Measurements from ENCODE around the gene CCDC127. TPM values are rescaled to one million over a fixed set of nuclear protein-coding genes. Genes with fewer than 3 reads are reported as not detected.
A peak's percentile ranks its signal among the peaks of the same experiment; 100 is the strongest.
"Not testable (repeated sequence)": the region's sequence is repeated elsewhere in the genome, so short reads cannot be mapped to it uniquely, and the experiment has no call there.

Gene CCDC127
- total and polyA plus RNA-seq, 2 donors, result 3.4 to 3.9 TPM

DNA sequence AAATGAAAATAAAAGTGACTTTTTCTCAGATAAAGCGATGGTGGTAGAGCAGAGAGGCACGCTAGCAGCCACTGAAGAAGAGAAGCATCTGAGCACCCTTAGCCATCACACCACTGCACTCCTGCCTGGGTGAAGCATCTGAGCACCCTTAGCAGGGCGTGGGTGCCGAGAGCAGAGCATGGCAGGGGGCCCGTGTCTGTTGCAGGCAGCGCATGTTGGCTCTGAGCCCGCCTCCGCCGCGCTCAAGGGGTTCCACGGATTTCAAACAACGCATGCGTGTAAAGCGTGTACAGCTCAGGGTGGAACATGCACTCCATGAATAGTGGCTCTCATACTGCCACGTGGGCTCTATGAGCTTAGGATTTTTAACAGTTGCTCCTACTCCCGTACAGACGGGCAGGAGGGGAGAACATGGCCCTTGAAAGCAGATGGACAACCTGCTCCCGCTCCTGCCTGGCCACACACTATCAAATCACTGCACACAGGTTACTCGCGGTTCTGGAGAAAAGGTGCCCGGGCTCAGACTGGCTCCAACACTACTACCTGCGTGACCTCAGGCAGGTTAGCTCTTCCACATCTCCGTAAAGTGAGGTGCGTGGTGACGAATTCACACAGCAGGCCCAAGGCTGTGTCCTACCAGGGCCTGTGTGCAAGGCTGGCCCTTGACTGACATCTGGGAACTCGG is 14.6 kb downstream of the CCDC127 start:
- WGBS, result 94% methylated on average over 26 of the region's 26 CpGs
- Histone ChIP-seq H3K27ac (ENCODE audit: low read depth in 1 of 2, low read length in 1 of 2) (no peak overlapping the region), H3K4me1 (ENCODE audit: control insufficient read depth in 2 of 2, insufficient read depth in 2 of 2, low read length in 2 of 2) (peaks cover 8 to 24% of the 10 kb centered on the region in 2 donors), H3K4me3 (ENCODE audit: low read length in 2 of 2) (no peak overlapping the region), H3K36me3 (ENCODE audit: control insufficient read depth in 2 of 2, insufficient read depth in 2 of 2, low read length in 1 of 2) (peaks cover 38 to 54% of the 10 kb centered on the region in 2 donors), H3K9me3 (ENCODE audit: control insufficient read depth in 2 of 2, insufficient read depth in 1 of 2, low read length in 1 of 2) (peaks cover 0 to 4% of the 10 kb centered on the region in 2 donors), H3K27me3 (ENCODE audit: control insufficient read depth in 2 of 2, insufficient read depth in 1 of 2, low read length in 1 of 2) (no peaks in the 10 kb centered on the region)
- DNase-seq (ENCODE audit: low read depth in 6 of 9, low spot score in 9 of 9), result no peak

DNA sequence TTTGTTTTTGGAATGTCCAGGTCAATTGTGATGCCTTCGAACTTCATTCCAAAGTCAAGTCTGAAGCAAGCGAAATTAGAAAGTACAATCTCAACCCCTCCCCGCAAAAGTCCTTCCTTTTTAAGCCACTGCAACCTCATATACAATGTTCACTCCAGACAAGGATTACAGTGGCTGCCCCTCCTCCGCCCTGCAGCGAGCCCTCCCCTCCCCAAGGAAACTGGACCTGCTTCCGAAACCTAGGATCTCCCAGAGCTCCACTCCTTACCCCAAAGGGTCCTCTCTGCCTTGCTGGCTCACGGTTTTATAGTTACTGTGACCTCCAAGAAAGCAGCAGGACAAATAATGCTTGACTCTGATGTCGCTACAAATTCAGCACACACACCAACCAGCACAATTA is 16.3 kb downstream of the CCDC127 start:
- Histone ChIP-seq H3K4me1 (ENCODE audit: control insufficient read depth in 2 of 2, insufficient read depth in 2 of 2, low read length in 2 of 2) (peaks cover 8 to 24% of the 10 kb centered on the region in 2 donors), H3K9me3 (ENCODE audit: control insufficient read depth in 2 of 2, insufficient read depth in 1 of 2, low read length in 1 of 2) (peaks cover 0 to 4% of the 10 kb centered on the region in 2 donors), H3K27me3 (ENCODE audit: control insufficient read depth in 2 of 2, insufficient read depth in 1 of 2, low read length in 1 of 2) (no peaks in the 10 kb centered on the region), H3K4me3 (ENCODE audit: low read length in 2 of 2) (no peak overlapping the region), H3K36me3 (ENCODE audit: control insufficient read depth in 2 of 2, insufficient read depth in 2 of 2, low read length in 1 of 2) (peaks cover 26 to 39% of the 10 kb centered on the region in 2 donors), H3K27ac (ENCODE audit: low read depth in 1 of 2, low read length in 1 of 2) (peak overlapping the region in 1 of 2 donors; percentile 77)
- no peak for DNase-seq (ENCODE audit: low read depth in 6 of 9, low spot score in 9 of 9)
- WGBS, result 91% methylated on average over 8 of the region's 8 CpGs

DNA sequence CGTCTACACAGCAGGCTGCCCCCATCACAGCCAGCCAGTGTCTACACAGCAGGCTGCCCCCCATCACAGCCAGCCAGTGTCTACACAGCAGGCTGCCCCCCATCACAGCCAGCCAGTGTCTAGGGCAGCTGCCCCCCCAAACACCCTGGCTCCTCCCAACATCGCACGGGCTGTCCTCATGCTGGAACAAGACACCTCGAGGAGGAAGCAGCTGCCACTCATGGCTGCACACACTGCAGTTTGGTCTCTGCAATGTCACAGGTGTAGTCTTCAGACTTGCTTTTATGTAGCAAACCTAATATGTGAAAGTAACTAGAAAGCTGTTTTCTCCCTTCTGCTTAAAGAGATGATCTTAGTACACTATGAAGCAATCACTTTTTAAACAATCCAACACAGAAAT is 17.0 kb downstream of the CCDC127 start:
- WGBS, result 25% methylated on average over 4 of the region's 4 CpGs
- peaks cover 22 to 32% of the 10 kb centered on the region in 2 donors for H3K36me3 ChIP-seq (ENCODE audit: control insufficient read depth in 2 of 2, insufficient read depth in 2 of 2, low read length in 1 of 2)
- peaks cover 0 to 4% of the 10 kb centered on the region in 2 donors for H3K9me3 ChIP-seq (ENCODE audit: control insufficient read depth in 2 of 2, insufficient read depth in 1 of 2, low read length in 1 of 2)
- H3K27me3 ChIP-seq (ENCODE audit: control insufficient read depth in 2 of 2, insufficient read depth in 1 of 2, low read length in 1 of 2), result no peaks in the 10 kb centered on the region
- peaks cover 8 to 27% of the 10 kb centered on the region in 2 donors for H3K4me1 ChIP-seq (ENCODE audit: control insufficient read depth in 2 of 2, insufficient read depth in 2 of 2, low read length in 2 of 2)
- DNase-seq (ENCODE audit: low read depth in 6 of 9, low spot score in 9 of 9), result peak in 8 of 9 donors; percentile 48 to 87 (median 62)
- peak overlapping the region in 1 of 2 donors; percentile 77 for H3K27ac ChIP-seq (ENCODE audit: low read depth in 1 of 2, low read length in 1 of 2)
- H3K4me3 ChIP-seq (ENCODE audit: low read length in 2 of 2), result no peak overlapping the region

DNA sequence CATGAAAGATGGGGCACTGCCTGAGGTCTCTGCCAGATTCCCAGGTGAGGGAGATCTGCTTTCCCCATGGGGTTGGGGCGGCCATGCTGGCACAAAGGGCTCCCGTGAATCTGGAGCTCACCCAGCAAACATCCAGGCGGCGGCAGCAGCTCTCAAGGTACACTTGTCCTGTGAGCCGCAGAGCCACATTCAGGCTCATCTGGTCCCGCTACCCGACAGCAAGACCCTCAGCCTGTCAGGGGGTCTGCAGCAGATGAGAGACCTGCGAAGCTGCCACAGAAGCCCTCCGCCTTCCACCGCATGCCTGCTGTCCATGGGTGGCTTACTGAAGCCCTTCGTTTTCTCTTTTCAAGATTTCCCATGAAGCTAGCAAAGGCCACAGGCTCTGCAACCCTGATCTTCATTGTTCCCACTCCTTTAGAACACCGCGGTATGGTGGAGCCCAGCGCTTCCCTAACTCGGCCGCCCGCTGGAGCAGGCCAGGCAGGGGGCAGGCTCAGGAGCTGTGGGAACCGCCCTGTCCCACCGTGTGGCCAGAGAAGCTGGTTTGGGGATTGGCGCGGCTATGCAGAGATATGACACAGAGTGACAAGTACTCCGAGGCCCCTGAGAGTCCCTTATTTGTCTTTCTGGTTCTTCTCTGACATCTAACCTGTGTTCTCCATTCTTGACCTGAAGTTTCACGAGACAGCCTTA is 17.9 kb downstream of the CCDC127 start:
- DNase-seq (ENCODE audit: low read depth in 6 of 9, low spot score in 9 of 9), result no peak
- no peak overlapping the region for H3K4me3 ChIP-seq (ENCODE audit: low read length in 2 of 2)
- H3K27me3 ChIP-seq (ENCODE audit: control insufficient read depth in 2 of 2, insufficient read depth in 1 of 2, low read length in 1 of 2), result no peaks in the 10 kb centered on the region
- peaks cover 17 to 23% of the 10 kb centered on the region in 2 donors for H3K36me3 ChIP-seq (ENCODE audit: control insufficient read depth in 2 of 2, insufficient read depth in 2 of 2, low read length in 1 of 2)
- peaks cover 8 to 33% of the 10 kb centered on the region in 2 donors for H3K4me1 ChIP-seq (ENCODE audit: control insufficient read depth in 2 of 2, insufficient read depth in 2 of 2, low read length in 2 of 2)
- no peak overlapping the region for H3K27ac ChIP-seq (ENCODE audit: low read depth in 1 of 2, low read length in 1 of 2)
- H3K9me3 ChIP-seq (ENCODE audit: control insufficient read depth in 2 of 2, insufficient read depth in 1 of 2, low read length in 1 of 2), result peaks cover 0 to 4% of the 10 kb centered on the region in 2 donors
- 95% methylated on average over 23 of the region's 23 CpGs for WGBS

DNA sequence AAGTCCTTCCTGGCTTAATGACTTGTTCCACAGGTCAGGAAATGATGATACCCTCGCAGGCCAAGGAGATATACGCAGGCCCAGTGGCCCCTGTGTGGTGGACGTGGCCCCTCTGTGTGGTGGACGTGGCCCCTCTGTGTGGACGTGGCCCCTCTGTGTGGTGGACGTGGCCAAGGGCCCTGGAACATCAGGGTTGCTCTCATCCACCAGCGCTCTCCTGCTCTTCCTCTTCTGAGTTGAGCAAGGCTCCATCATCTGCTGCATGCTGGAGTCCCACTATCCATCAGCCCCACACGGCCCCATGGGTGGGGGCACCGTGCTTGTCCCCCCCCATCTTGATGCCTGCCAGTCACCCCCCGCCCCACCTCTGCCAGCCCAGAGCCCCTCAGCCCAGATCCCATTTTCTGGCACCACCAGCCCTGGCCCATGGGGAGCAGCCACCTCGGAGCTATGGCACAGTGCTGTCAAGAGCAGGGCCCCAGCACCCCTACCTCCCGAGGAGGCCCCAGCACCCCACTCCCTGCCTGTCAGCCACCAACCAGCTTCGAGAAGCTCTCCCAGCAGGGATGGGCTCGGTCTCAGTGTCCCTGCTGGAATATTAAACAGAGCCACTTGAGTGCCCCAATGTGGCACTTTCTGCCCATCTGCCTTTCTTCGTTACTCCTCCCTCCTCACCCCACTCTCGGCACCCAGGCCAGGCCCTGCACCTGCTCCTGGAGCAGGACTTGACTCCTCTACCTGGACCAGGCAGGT is 18.6 kb downstream of the CCDC127 start:
- Histone ChIP-seq H3K27ac (ENCODE audit: low read depth in 1 of 2, low read length in 1 of 2) (no peak overlapping the region), H3K36me3 (ENCODE audit: control insufficient read depth in 2 of 2, insufficient read depth in 2 of 2, low read length in 1 of 2) (peaks cover 16 to 19% of the 10 kb centered on the region in 2 donors), H3K27me3 (ENCODE audit: control insufficient read depth in 2 of 2, insufficient read depth in 1 of 2, low read length in 1 of 2) (no peaks in the 10 kb centered on the region), H3K4me3 (ENCODE audit: low read length in 2 of 2) (no peak overlapping the region), H3K4me1 (ENCODE audit: control insufficient read depth in 2 of 2, insufficient read depth in 2 of 2, low read length in 2 of 2) (peaks cover 8 to 33% of the 10 kb centered on the region in 2 donors), H3K9me3 (ENCODE audit: control insufficient read depth in 2 of 2, insufficient read depth in 1 of 2, low read length in 1 of 2) (peaks cover 0 to 4% of the 10 kb centered on the region in 2 donors)
- 98% methylated on average over 16 of the region's 16 CpGs for WGBS
- DNase-seq (ENCODE audit: low read depth in 6 of 9, low spot score in 9 of 9), result no peak

DNA sequence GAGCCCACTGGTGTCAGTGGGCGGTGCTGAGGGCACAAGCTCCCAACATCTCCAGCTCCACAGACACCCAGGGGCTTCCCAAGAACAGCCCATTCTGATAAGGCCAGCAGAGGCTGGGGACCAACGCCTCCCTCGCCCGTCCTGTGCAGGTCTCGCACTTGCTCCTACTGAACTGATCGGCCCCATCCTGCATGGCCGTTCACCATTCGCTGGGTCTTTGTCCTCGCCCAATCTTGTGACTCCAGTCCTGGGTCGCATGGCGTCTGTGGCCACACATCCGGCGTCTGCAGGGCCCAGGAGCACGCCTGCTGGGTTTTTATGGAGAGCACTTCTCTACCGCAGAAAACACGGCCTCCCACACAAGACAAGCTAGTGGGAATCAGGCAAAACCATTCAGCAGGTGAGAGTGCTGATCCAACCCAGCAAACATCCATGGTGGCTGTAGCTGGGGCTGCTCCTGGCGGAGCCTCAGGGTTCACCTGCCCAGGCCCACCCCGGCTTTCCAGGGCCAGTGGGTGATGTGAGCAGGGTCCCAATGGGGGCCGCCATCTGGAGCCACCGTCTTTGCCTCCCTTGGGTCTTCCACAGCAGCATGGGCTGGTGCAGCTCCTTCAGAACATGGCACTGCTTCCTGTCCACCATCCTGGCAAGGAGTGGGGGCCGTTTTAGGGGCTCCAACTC is 19.3 kb downstream of the CCDC127 start:
- 98% methylated on average over 21 of the region's 21 CpGs for WGBS
- no peak for DNase-seq (ENCODE audit: low read depth in 6 of 9, low spot score in 9 of 9)
- Histone ChIP-seq H3K36me3 (ENCODE audit: control insufficient read depth in 2 of 2, insufficient read depth in 2 of 2, low read length in 1 of 2) (peaks cover 9 to 12% of the 10 kb centered on the region in 2 donors), H3K4me3 (ENCODE audit: low read length in 2 of 2) (no peak overlapping the region), H3K27ac (ENCODE audit: low read depth in 1 of 2, low read length in 1 of 2) (no peak overlapping the region), H3K9me3 (ENCODE audit: control insufficient read depth in 2 of 2, insufficient read depth in 1 of 2, low read length in 1 of 2) (no peaks in the 10 kb centered on the region), H3K27me3 (ENCODE audit: control insufficient read depth in 2 of 2, insufficient read depth in 1 of 2, low read length in 1 of 2) (no peaks in the 10 kb centered on the region), H3K4me1 (ENCODE audit: control insufficient read depth in 2 of 2, insufficient read depth in 2 of 2, low read length in 2 of 2) (peaks cover 8 to 33% of the 10 kb centered on the region in 2 donors)

DNA sequence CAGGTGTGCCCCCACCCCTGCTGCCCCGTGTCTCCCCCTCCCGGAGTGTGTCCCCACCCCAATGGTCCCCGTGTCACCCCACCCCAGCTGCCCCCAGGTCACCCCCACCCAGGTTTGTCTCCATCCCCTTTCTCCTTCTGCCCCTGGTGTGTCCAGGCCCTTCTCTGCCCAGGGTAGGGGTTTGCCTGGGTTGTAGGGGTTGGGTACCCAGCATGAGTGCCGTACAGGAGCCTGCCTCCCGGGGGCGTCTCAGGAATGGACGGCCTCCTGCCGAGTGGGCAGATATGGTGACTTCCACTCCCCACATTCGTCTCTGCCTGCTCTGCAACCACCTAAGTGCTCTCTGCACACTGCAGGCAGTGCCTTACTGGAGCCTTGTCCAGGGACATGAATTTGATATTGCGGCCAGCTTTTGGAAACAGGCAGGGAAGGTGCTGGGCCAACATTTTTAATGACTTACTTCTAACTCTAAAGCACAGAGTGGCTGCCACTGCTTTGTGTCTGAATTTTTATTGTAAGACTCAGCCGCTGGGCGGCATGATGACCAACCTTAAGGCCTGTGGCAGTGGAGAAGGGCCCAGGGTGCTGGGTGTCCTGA is 20.0 kb downstream of the CCDC127 start:
- WGBS, result 96% methylated on average over 12 of the region's 12 CpGs
- H3K27ac ChIP-seq (ENCODE audit: low read depth in 1 of 2, low read length in 1 of 2), result no peak overlapping the region
- no peak overlapping the region for H3K4me3 ChIP-seq (ENCODE audit: low read length in 2 of 2)
- H3K27me3 ChIP-seq (ENCODE audit: control insufficient read depth in 2 of 2, insufficient read depth in 1 of 2, low read length in 1 of 2), result no peaks in the 10 kb centered on the region
- peaks cover 3 to 7% of the 10 kb centered on the region in 2 donors for H3K36me3 ChIP-seq (ENCODE audit: control insufficient read depth in 2 of 2, insufficient read depth in 2 of 2, low read length in 1 of 2)
- H3K4me1 ChIP-seq (ENCODE audit: control insufficient read depth in 2 of 2, insufficient read depth in 2 of 2, low read length in 2 of 2), result peaks cover 8 to 33% of the 10 kb centered on the region in 2 donors
- DNase-seq (ENCODE audit: low read depth in 6 of 9, low spot score in 9 of 9), result no peak
- H3K9me3 ChIP-seq (ENCODE audit: control insufficient read depth in 2 of 2, insufficient read depth in 1 of 2, low read length in 1 of 2), result no peaks in the 10 kb centered on the region

DNA sequence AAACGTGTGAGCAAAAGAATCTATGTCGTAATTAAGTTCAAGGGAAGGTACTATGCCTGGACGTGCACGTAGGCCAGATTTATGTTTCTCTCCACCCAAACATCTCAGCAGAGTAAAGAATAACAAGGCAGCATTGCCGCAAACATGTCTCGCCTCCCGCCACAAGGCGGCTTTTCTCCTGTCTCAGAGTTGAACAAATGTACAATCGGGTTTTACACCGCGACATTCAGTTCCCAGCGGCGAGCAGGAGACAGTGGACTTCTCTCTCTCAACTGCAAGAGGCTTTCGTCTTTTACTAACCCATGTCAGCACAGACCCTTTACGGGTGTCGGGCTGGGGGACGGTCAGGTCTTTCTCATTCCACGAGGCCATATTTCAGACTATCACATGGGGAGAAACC is 20.9 kb downstream of the CCDC127 start:
- peaks cover 7 to 38% of the 10 kb centered on the region in 2 donors for H3K4me1 ChIP-seq (ENCODE audit: control insufficient read depth in 2 of 2, insufficient read depth in 2 of 2, low read length in 2 of 2)
- not testable (repeated sequence) for H3K9me3 ChIP-seq (ENCODE audit: control insufficient read depth in 2 of 2, insufficient read depth in 1 of 2, low read length in 1 of 2); H3K27ac ChIP-seq (ENCODE audit: low read depth in 1 of 2, low read length in 1 of 2); H3K27me3 ChIP-seq (ENCODE audit: control insufficient read depth in 2 of 2, insufficient read depth in 1 of 2, low read length in 1 of 2); H3K4me3 ChIP-seq (ENCODE audit: low read length in 2 of 2); H3K36me3 ChIP-seq (ENCODE audit: control insufficient read depth in 2 of 2, insufficient read depth in 2 of 2, low read length in 1 of 2)
- DNase-seq (ENCODE audit: low read depth in 6 of 9, low spot score in 9 of 9), result peak in 1 of 9 donors; percentile 17
- WGBS, result 83% methylated on average over 18 of the region's 18 CpGs

Data from thymus (tissue), 11 donors.